ENCODE data around the gene CYB561D1.

Gene CYB561D1

GRCh38 chr1:109466125-109466451 lies 27.8 kb upstream of the CYB561D1 start:
- no peak for ATAC-seq
- no peak for TF ChIP-seq RARB (CRISPR knock-in tag; IDR thresholded peaks at IDR 0.05)
- no peak for TF ChIP-seq CSDC2 (CRISPR knock-in tag; IDR thresholded peaks at IDR 0.05)
- no peak for TF ChIP-seq CSRNP3 (CRISPR knock-in tag; IDR thresholded peaks at IDR 0.05)

GRCh38 chr1:109466452-109467300 lies 27.2 kb upstream of the CYB561D1 start, which contains the start of gene SYPL2:
Gene SYPL2 (plus strand): TSS chr1:109466546. CDS start chr1:109466844, 298 bp downstream.
- peak; percentile 64 for ATAC-seq
- no peak for TF ChIP-seq ISL1 (CRISPR knock-in tag; IDR thresholded peaks at IDR 0.05)
- no peak for TF ChIP-seq PPARA (CRISPR knock-in tag; IDR thresholded peaks at IDR 0.05; ENCODE audit: borderline replicate concordance)
- no peak for TF ChIP-seq PATZ1 (CRISPR knock-in tag; IDR thresholded peaks at IDR 0.05; ENCODE audit: borderline replicate concordance)

GRCh38 chr1:109467301-109467777 lies 26.6 kb upstream of the CYB561D1 start:
- no peak for ATAC-seq
- TF ChIP-seq SNAI2 (CRISPR knock-in tag; IDR thresholded peaks at IDR 0.05) (no peak), CSDC2 (CRISPR knock-in tag; IDR thresholded peaks at IDR 0.05) (no peak), PPARA (CRISPR knock-in tag; IDR thresholded peaks at IDR 0.05; ENCODE audit: borderline replicate concordance) (no peak), ESRRG (CRISPR knock-in tag; IDR thresholded peaks at IDR 0.05) (no peak), TCF4 (CRISPR knock-in tag; IDR thresholded peaks at IDR 0.05; ENCODE audit: borderline replicate concordance) (no peak), ZNF70 (CRISPR knock-in tag; IDR thresholded peaks at IDR 0.05) (no peak), PATZ1 (CRISPR knock-in tag; IDR thresholded peaks at IDR 0.05; ENCODE audit: borderline replicate concordance) (no peak), ZFP30 (CRISPR knock-in tag; IDR thresholded peaks at IDR 0.05) (no peak), ZFP3 (CRISPR knock-in tag; IDR thresholded peaks at IDR 0.05) (no peak), BACH2 (CRISPR knock-in tag; IDR thresholded peaks at IDR 0.05; ENCODE audit: borderline replicate concordance) (no peak), ZNF8 (CRISPR knock-in tag; IDR thresholded peaks at IDR 0.05) (no peak)

GRCh38 chr1:109468061-109468460 lies 25.8 kb upstream of the CYB561D1 start:
- ATAC-seq = no peak
- TF ChIP-seq ESRRG (CRISPR knock-in tag; IDR thresholded peaks at IDR 0.05) (no peak), ISL1 (CRISPR knock-in tag; IDR thresholded peaks at IDR 0.05) (no peak), ZFP3 (CRISPR knock-in tag; IDR thresholded peaks at IDR 0.05) (no peak), CREB5 (CRISPR knock-in tag; IDR thresholded peaks at IDR 0.05; ENCODE audit: low read depth) (no peak), POU6F1 (CRISPR knock-in tag; IDR thresholded peaks at IDR 0.05; ENCODE audit: borderline replicate concordance, low read depth) (no peak), ZFP30 (CRISPR knock-in tag; IDR thresholded peaks at IDR 0.05) (no peak), OSR1 (CRISPR knock-in tag; IDR thresholded peaks at IDR 0.05) (no peak), GLIS3 (CRISPR knock-in tag; IDR thresholded peaks at IDR 0.05) (no peak), CSRNP3 (CRISPR knock-in tag; IDR thresholded peaks at IDR 0.05) (no peak), TCF4 (CRISPR knock-in tag; IDR thresholded peaks at IDR 0.05; ENCODE audit: borderline replicate concordance) (no peak), ARNTL (CRISPR knock-in tag; IDR thresholded peaks at IDR 0.05; ENCODE audit: borderline replicate concordance, low read depth) (no peak), ZC3H10 (CRISPR knock-in tag; IDR thresholded peaks at IDR 0.05) (no peak), TOX (CRISPR knock-in tag; IDR thresholded peaks at IDR 0.05; ENCODE audit: borderline replicate concordance) (no peak), ZNF70 (CRISPR knock-in tag; IDR thresholded peaks at IDR 0.05) (no peak), BACH2 (CRISPR knock-in tag; IDR thresholded peaks at IDR 0.05; ENCODE audit: borderline replicate concordance) (no peak), TSHZ2 (CRISPR knock-in tag; IDR thresholded peaks at IDR 0.05) (no peak)

All from SK-N-SH treated with all-trans-retinoic acid at 6 μM for 48 hours (cell line).